ENCODE data around the gene FBL.
"Not testable (repeated sequence)": the region's sequence is repeated elsewhere in the genome, so short reads cannot be mapped to it uniquely, and the experiment has no call there.

The FBL gene

GRCh38 chr19:39875401-39875864 lies 29.3 kb upstream of the FBL start:
- DNase-seq = not testable (repeated sequence)

- DNase-seq = no peak
Observed at GRCh38 chr19:39874404-39874803, 28.2 kb upstream of the FBL start.

GRCh38 chr19:39873385-39873784 lies 27.2 kb upstream of the FBL start:
- no peak for DNase-seq

GRCh38 chr19:39871886-39872866 lies 26.0 kb upstream of the FBL start:
- DNase-seq = no peak

GRCh38 chr19:39871362-39871761 lies 25.2 kb upstream of the FBL start:
- no peak for DNase-seq

GRCh38 chr19:39870171-39870971 lies 24.2 kb upstream of the FBL start:
- DNase-seq = peak; percentile 11

GRCh38 chr19:39867952-39868351 lies 21.8 kb upstream of the FBL start:
- no peak for DNase-seq

- DNase-seq = no peak
Observed at GRCh38 chr19:39867133-39867532, 21.0 kb upstream of the FBL start.

GRCh38 chr19:39865953-39866352 lies 19.8 kb upstream of the FBL start:
- DNase-seq = no peak

- DNase-seq = no peak
Observed at GRCh38 chr19:39865186-39865585, 19.0 kb upstream of the FBL start.

GRCh38 chr19:39864118-39864517 lies 17.9 kb upstream of the FBL start:
- no peak for DNase-seq

GRCh38 chr19:39858541-39858940 lies 12.4 kb upstream of the FBL start:
- DNase-seq = no peak

GRCh38 chr19:39852882-39853281 lies 6.7 kb upstream of the FBL start:
- DNase-seq = no peak

GRCh38 chr19:39850892-39851291 lies 4.7 kb upstream of the FBL start:
- no peak for DNase-seq

GRCh38 chr19:39848392-39848791 lies 2.2 kb upstream of the FBL start:
- no peak for DNase-seq

- no peak for DNase-seq
Observed at GRCh38 chr19:39847525-39847924, 1.3 kb upstream of the FBL start.

- DNase-seq = no peak
Observed at GRCh38 chr19:39846678-39847486, 703 bp upstream of the FBL start.

GRCh38 chr19:39845584-39845932 lies 621 bp downstream of the FBL start:
- peak; percentile 13 for DNase-seq

GRCh38 chr19:39845172-39845571 lies 1.0 kb downstream of the FBL start:
- DNase-seq = no peak

GRCh38 chr19:39843919-39844793 lies 2.0 kb downstream of the FBL start:
- peak; percentile 26 for DNase-seq

GRCh38 chr19:39842693-39843435 lies 3.3 kb downstream of the FBL start:
- DNase-seq = no peak
